ENCODE measurements around the gene MS4A15. TPM values are rescaled to one million over a fixed set of nuclear protein-coding genes. Genes with fewer than 3 reads are reported as not detected.

Gene MS4A15
- total RNA-seq: not detected in 2 replicates

DNA sequence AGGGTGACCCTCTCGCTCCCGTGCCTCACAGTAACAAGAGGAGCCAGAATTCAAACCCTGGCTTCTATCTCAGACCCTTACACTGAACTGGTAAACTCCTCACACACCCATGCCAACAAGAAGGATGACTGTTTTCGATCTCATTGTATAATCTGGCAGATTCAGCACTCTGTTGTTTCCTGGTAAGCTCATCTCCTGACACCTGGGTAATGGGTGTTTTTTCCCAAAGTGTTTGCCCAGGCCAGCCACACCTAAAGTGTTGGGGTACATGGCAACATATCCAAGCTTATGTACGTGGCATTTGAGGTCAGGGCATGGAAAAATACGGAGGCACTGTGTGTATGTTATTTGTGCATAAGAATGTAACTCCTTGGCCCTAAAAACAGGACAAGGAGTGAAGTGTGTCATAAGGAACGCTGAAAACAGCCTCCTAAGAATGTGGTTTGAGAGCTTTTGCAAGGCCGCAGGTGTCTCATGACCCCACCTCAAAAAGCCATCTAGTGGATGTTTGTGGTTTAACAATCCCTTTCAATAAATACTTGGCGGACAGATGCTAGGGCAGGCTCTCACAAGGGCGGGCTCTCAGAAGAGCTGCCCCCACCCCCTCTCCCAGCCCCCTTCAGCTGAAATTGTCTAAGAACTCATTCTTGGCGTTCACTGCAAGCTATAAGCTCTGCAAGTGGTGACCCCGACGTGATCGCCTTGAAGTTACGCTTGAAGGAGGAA lies at the start of gene MS4A15:
MS4A15 (plus strand) TSS at position 561 of the 726 bp plus-strand sequence. CDS start 6,867 bp downstream, outside the sequence.

DNA sequence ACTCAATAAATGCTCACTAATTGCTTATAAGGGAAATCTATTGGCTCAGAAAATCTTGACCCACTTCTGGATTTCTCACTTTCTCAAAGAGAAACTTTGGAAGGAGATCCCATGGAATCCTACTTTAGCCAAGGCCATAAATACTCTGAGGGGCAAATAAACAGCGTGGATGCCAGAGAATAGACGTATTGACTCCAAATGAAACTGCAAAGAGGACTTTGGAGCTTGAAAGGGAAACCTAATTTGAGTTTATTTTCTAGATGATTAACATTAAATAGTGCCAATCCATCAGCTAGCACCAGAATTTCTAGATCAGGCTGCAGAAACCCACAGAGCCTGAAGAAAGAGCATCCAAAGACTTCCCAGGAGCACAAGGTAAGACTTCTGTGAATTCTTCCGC lies 32.2 kb upstream of the MS4A15 start, which contains the start of gene MS4A18:
MS4A18 (plus strand) TSS at position 301 of the 400 bp plus-strand sequence.

DNA sequence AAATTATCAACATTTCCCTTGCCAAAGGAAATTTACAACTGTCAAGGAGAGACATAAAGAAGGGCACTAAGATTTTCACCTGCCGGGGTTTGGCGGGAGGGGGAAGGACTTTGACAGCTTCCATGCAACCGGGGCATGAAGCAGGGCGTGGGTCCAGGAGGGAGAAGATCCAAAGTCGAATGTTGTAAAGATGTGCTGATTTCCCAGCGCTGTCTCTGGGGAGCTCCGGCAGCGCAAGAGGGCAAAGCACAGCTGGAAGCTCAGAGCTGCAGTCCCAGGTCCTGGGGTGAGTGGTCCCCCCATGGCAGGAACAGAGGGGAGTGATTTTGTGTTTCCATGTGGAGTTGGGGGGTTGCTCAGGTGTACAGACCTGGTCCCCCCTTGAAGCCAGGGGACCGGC lies 28.5 kb downstream of the MS4A15 start, which contains the start of gene MS4A10:
MS4A10 (plus strand) TSS at position 198 of the 400 bp plus-strand sequence. CDS start 5,003 bp downstream, outside the sequence.

Other genes with a start within 250 kb of the MS4A15 start
- not detected in 2 replicates for gene MS4A13, start 241.5 kb upstream of the MS4A15 start, total RNA-seq
- not detected in 2 replicates for gene MS4A8, start 57.3 kb upstream of the MS4A15 start, total RNA-seq
- not detected in 2 replicates for gene MS4A18, start 32.1 kb upstream of the MS4A15 start, total RNA-seq
- not detected in 2 replicates for gene MS4A10, start 28.5 kb downstream of the MS4A15 start, total RNA-seq
- 6.5 and 19.4 TPM in 2 replicates for gene CCDC86, start 85.2 kb downstream of the MS4A15 start, total RNA-seq
- gene PTGDR2, start 99.1 kb downstream of the MS4A15 start, total RNA-seq: under 0.01 and 0.05 TPM in 2 replicates
- 0.60 and 6.8 TPM in 2 replicates for gene ZP1, start 110.7 kb downstream of the MS4A15 start, total RNA-seq
- 27.3 and 50.1 TPM in 2 replicates for gene PRPF19, start 149.7 kb downstream of the MS4A15 start, total RNA-seq
- 16.9 and 18.6 TPM in 2 replicates for gene TMEM109, start 157.3 kb downstream of the MS4A15 start, total RNA-seq
- gene TMEM132A, start 167.6 kb downstream of the MS4A15 start, total RNA-seq: 163 and 208 TPM in 2 replicates
- 4.0 and 5.6 TPM in 2 replicates for gene SLC15A3, start 195.3 kb downstream of the MS4A15 start, total RNA-seq
- not detected in 2 replicates for gene CD6, start 214.8 kb downstream of the MS4A15 start, total RNA-seq